Cerebellar nuclear complex (tissue), 1 donor: ENCODE measurements around the gene SYCE1L.

ENCODE experiments used
- DNase-seq, 2 experiments: peaks; one replicate each; lab custom pipeline; 2025; lab: John Stamatoyannopoulos, UW

The SYCE1L gene

DNA sequence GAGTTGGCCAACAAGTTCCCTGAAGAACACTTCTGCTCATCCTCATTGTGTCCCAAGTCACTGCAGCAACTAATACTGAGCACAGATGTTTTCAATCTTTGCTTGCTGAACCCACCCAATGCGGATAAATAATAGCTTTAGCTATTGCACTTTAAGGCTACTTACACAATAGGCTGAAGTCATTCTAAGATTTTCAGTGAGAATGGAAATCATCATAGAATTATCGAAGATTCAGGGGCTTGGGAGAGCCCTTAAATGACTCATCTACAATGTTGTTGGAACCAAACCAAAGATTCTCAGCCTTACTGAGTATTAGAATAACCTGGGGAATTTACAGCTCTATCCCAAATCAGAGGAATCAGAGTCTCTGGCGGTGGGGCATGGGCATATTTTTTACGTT, 51.2 kb downstream of the SYCE1L start:
- DNase-seq: no peak
